Omental fat pad (tissue), 4 donors: ENCODE measurements around the gene HOXD8. TPM values are rescaled to one million over a fixed set of nuclear protein-coding genes. Genes with fewer than 3 reads are reported as not detected.

Experiments used
- ATAC-seq: fragments of 150-250 bp; one replicate; pipeline ENCODE4 v1.9.1; 2016; ENCODE audit warnings: mild to moderate bottlenecking, moderate library complexity; ENCODE audit not compliant: low FRiP score
- DNase-seq: peaks from one replicate; pipeline ENCODE4 v3.0.0-alpha.2; 2019; ENCODE audit warnings: low spot score
- total RNA-seq, 4 donors: library from RNA; depleted of rRNA; stranded (reverse); fragments of >200 nt; gene quantifications; one replicate each; pipeline ENCODE4 v1.1.0, GENCODE V29; 2016
- TF ChIP-seq, protein P1 (sequence below), 3 donors: fragments of 450-650 bp; IDR thresholded peaks; one replicate each; pipeline ENCODE4 v1.5.1; 2016 to 2017; ENCODE audit warnings: antibody characterized with exemption in 3 of 3, mild to moderate bottlenecking in 3 of 3, moderate library complexity in 2 of 3

Gene HOXD8
- total RNA-seq, 4 donors from 2014 or later, result 3.7 to 24.6 (median 7.6) TPM

DNA sequence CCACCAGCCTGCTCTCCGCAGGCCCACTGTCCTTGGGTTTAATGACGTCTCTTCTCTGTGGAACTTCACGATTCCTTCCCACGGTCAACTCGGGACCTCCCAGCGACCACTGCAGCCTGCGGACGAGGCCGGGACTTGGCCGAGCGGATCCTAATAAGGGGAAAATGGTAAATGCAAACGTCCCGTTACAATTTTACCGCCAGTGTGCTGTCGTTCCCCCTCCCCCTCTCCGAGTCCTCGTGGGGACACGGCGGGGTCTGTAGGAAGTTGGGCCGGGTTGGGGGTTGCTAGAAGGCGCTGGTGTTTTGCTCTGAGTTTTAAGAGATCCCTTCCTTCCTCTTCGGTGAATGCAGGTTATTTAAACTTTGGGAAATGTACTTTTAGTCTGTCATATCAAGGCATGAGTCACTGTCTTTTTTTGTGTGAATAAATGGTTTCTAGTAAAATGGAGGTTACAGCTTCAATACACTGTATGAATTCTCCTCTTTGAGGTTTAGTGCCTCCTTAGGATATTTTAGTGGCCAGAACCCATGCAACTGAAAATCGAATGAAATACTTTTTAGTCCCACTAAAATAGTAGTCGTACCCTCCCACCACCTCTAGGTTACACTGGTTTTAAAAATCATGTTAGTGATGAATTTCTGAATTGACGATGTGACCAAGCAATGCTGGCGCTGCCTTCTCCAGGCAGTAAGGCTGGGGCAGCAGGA, 20.2 kb upstream of the HOXD8 start:
- TF ChIP-seq, protein P1, sequence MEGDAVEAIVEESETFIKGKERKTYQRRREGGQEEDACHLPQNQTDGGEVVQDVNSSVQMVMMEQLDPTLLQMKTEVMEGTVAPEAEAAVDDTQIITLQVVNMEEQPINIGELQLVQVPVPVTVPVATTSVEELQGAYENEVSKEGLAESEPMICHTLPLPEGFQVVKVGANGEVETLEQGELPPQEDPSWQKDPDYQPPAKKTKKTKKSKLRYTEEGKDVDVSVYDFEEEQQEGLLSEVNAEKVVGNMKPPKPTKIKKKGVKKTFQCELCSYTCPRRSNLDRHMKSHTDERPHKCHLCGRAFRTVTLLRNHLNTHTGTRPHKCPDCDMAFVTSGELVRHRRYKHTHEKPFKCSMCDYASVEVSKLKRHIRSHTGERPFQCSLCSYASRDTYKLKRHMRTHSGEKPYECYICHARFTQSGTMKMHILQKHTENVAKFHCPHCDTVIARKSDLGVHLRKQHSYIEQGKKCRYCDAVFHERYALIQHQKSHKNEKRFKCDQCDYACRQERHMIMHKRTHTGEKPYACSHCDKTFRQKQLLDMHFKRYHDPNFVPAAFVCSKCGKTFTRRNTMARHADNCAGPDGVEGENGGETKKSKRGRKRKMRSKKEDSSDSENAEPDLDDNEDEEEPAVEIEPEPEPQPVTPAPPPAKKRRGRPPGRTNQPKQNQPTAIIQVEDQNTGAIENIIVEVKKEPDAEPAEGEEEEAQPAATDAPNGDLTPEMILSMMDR (IDR thresholded peaks at IDR 0.05), result no peak
- no peak for DNase-seq
- no peak for ATAC-seq

DNA sequence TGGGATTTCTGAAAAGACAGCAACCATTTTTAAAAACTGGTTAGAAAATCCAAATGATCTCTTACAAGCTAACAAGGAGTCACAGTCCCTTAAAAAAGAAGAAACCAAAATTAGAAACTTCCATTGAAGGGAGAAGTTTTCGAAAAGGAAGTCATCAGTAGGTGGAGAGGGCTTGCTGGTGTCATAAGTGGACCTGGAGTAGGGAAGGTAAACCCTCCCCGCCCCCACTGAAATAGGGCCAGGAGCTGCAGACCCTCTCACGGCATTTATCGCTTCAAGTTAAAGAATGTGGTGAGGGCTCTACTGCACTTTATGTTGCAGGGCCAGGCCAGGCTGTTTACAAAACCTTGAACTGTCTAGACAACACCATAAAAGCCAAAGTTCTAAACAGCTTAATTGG, 19.6 kb upstream of the HOXD8 start:
- ATAC-seq, result no peak
- TF ChIP-seq, protein P1 (IDR thresholded peaks at IDR 0.05), result no peak
- DNase-seq, result no peak

DNA sequence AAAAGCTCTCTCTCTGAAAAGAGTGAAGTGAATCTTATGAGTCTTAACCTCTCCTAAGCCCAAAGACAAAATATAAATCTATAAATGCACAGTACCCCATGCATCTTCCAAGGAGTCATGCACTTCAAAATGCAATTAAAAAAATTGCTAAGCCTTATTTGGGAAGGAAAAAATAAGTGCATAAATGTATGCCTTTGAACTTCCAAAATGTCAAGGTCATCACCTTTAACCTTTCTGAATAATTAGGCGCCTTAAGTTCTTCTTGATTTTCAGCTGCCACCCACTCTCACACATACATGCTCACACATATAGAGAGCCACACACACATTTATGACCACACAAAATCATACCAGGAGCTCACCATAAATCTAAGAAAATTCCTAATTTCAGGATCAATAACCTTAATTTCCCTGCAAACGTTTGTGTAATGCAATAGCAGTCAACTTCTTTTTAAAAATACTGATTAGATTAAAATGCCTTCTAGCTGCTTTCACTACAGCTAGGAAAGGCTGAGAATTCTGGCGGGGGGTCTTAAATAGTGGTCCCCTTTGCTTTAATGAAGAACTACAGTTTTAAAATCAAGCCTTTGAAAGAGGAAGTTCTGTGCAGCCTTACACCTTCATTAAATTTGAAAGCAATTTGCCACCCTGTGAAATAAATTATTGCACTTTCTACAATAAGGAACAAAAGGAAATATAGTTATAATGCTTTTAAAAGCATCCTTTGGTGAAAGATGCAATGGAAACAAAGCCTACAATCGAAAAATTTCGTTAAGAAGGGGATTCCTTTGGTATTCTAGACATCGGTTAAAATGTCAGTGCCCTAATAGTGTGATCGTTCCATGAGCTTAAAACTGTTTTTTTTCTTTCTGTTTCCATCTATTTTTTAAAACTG, 18.8 kb upstream of the HOXD8 start:
- DNase-seq, result no peak
- no peak for ATAC-seq
- TF ChIP-seq, protein P1 (IDR thresholded peaks at IDR 0.05), result no peak

DNA sequence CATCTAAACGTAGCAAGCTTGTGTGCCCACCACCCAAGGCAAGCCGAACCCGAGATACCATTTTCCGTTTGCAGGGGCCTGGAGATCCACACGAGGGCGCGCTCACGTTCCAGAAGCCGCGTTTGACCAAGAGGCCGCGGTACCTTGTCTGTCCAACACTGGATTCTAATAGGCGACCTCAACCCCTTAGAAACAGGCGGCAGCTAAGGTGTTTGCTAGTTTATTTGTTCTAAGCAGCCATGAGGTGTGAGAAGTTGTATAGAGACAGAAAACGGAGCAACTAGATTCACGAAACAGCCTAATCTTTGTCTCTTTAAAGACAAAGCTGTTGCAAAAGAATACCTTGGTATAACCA, 18.2 kb upstream of the HOXD8 start:
- DNase-seq (no peak), ATAC-seq (no peak)
- TF ChIP-seq, protein P1 (IDR thresholded peaks at IDR 0.05), result no peak

DNA sequence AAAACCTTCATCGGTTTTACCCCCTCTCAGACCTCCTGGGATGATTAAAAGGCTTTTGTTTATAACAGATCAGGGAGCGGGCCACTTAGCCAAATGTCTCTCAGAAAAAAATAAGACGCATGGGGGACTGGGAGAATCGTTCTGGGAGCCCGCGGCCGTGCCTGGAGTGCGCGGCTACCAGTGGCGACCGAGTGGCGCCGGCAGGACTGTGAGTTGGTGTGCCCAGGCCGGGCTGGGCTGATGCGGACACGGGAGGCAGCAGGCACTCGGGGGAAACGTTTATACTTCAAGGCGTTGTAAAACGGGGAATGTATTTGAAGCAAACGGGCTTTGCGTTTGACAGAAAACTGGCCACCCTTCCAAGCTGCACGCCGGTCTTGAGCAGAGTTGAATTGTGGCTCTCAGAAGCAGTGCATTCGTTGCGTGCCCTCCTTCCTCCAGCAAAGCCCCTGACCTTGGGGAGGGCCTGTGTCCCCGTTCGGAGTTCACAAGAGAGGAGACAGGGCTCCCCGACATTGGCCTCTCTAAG, 17.6 kb upstream of the HOXD8 start:
- DNase-seq (no peak), ATAC-seq (no peak)
- TF ChIP-seq, protein P1 (IDR thresholded peaks at IDR 0.05), result no peak

DNA sequence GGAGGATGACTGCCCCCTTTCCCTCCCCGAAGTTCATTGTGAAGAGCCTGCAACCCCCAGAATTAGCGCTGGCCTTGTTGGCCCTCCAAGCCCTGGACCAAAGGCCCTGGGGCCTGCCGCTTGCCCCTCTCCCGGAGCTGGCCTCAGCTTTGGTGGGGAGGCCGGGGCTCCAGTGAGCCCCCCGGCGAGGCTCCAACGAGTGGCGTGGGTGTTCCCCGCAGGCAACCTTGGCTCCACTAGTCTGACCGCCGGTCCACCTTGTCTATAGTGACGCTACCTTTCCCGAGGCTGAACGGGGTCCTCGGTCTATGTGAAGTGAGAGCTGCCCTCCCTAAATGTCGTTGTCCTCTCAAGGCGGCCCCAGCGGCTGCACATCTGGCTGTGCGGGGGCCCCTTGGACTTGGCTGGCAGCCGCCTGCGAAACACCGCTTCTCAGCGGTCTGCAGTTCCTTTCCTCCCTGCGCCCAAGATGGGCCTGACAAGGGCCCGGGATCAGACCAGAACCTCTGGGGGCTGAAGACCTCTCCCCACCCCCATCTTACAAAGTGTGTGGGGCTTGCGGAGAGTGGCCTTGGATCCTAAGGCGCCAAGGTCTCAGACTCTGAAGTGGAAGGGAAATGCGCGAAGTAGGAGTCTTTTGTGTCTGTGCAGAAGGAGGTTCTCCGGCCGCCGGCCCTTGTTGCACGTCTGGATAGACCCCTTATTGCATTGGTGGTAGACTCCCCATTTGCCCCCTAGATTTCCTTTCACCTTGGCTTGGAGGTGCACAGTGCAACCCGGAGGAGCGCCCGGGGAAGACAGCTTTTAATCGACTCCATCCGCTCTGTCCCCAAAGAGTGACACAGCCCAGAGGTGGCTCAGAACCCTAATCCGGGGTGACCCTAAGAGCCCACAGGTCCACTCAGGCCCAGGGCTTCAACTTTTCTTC, 16.9 kb upstream of the HOXD8 start:
- TF ChIP-seq, protein P1 (IDR thresholded peaks at IDR 0.05), result no peak
- no peak for DNase-seq

More for the DNA sequence above, 16.9 kb upstream of the HOXD8 start:
- no peak for ATAC-seq
